HFFc6 (cell line): ENCODE measurements around the gene ASIC2. TPM values are rescaled to one million over a fixed set of nuclear protein-coding genes. Genes with fewer than 3 reads are reported as not detected.
A peak's percentile ranks its signal among the peaks of the same experiment; 100 is the strongest.

Source experiments
- DNase-seq: peaks from one replicate; pipeline ENCODE4 v3.0.0-alpha.2; 2018
- H3K27ac Mint-ChIP-seq: 2 replicates; pipeline ENCODE4 v1.8.0; 2020; ENCODE audit warnings: mild to moderate bottlenecking, mixed read lengths
- H3K27me3 Mint-ChIP-seq: 2 replicates; pipeline ENCODE4 v1.8.0; 2021; ENCODE audit warnings: mild to moderate bottlenecking, moderate library complexity, mixed read lengths; ENCODE audit not compliant: insufficient read depth
- H3K36me3 Mint-ChIP-seq: 2 replicates; pipeline ENCODE4 v1.8.0; 2021; ENCODE audit warnings: low read depth, mixed read lengths
- H3K4me1 Mint-ChIP-seq: 2 replicates; pipeline ENCODE4 v1.8.0; 2020; ENCODE audit warnings: low read depth, mixed read lengths
- H3K4me3 Mint-ChIP-seq: 2 replicates; pipeline ENCODE4 v1.8.0; 2020; ENCODE audit warnings: mild to moderate bottlenecking, moderate library complexity, mixed read lengths
- H3K9me3 Mint-ChIP-seq: 2 replicates; pipeline ENCODE4 v1.8.0; 2020; ENCODE audit warnings: mild to moderate bottlenecking, mixed read lengths
- total RNA-seq, 6 experiments: library from RNA; stranded (reverse); fragmentation: NEBNext Ultra II Directional; extraction: Animal tissue kit (Norgen Biotek cat#: 25700); gene quantifications; 2 replicates in 1 of 6; 3 replicates in 5 of 6; pipeline ENCODE4 v1.2.3, GENCODE V29; 2021
- TF ChIP-seq, protein P1 (sequence below): fragments of 200-600 bp; sonication (generic); IDR thresholded peaks from 2 replicates; pipeline ENCODE4 v1.5.0; 2021; ENCODE audit warnings: antibody characterized with exemption, mild to moderate bottlenecking

The ASIC2 gene
- total RNA-seq, 6 experiments from 2014 or later: not detected

DNA sequence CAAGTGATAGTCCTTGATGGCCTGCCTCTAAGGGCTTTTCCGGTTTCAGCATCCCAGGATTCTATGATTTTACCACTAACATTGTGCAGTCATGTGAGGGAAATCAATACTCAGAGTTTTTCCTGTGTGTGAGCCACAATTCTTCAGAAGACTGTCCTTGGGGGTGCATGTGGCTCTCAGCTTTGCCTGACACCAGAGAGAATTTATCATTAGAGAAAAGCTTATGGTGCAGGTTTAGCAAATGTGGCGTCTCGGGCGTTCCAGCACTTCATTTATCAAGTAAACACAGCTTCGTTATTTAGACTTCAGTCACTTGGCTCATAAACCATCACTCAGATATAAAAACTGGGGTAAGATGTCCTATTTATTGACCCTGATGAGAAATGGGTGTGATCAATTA is 238.7 kb downstream of the ASIC2 start:
- peaks cover 11% of the 10 kb centered on the region for H3K27me3 Mint-ChIP-seq
- H3K27ac Mint-ChIP-seq: no peak overlapping the region

DNA sequence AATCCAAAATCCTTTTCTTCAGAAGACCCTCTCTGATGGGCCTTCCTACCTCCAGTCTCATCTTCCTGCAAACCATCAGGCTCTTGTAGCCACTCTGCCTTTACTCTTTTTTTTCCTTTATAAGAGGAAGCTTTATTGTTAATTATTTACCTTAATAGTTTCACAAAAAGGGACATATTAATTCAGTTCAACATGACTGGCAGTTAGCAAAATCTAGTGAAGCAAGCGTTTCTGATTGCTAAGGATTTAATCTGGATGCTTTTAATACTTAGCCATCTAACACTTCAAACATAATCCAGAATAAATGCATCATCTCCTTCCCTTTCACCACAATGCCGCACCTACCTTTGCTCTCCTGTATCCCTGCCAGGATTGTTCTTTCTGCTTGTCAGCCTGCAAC is 239.4 kb downstream of the ASIC2 start:
- H3K4me1 Mint-ChIP-seq: no peaks in the 10 kb centered on the region
- H3K4me3 Mint-ChIP-seq: no peak overlapping the region
- no peaks in the 10 kb centered on the region; the same call in 1 of the 2 replicates for H3K9me3 Mint-ChIP-seq
- H3K36me3 Mint-ChIP-seq: no peaks in the 10 kb centered on the region
- TF ChIP-seq, protein P1, sequence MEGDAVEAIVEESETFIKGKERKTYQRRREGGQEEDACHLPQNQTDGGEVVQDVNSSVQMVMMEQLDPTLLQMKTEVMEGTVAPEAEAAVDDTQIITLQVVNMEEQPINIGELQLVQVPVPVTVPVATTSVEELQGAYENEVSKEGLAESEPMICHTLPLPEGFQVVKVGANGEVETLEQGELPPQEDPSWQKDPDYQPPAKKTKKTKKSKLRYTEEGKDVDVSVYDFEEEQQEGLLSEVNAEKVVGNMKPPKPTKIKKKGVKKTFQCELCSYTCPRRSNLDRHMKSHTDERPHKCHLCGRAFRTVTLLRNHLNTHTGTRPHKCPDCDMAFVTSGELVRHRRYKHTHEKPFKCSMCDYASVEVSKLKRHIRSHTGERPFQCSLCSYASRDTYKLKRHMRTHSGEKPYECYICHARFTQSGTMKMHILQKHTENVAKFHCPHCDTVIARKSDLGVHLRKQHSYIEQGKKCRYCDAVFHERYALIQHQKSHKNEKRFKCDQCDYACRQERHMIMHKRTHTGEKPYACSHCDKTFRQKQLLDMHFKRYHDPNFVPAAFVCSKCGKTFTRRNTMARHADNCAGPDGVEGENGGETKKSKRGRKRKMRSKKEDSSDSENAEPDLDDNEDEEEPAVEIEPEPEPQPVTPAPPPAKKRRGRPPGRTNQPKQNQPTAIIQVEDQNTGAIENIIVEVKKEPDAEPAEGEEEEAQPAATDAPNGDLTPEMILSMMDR: no peak
- H3K27me3 Mint-ChIP-seq: peaks cover 11% of the 10 kb centered on the region
- no peak for DNase-seq
- no peak overlapping the region for H3K27ac Mint-ChIP-seq

More for the DNA sequence above, 238.7 kb downstream of the ASIC2 start:
- no peak for DNase-seq
- H3K4me3 Mint-ChIP-seq: no peak overlapping the region
- H3K4me1 Mint-ChIP-seq: no peaks in the 10 kb centered on the region
- no peaks in the 10 kb centered on the region for H3K36me3 Mint-ChIP-seq
- no peaks in the 10 kb centered on the region; the same call in 1 of the 2 replicates for H3K9me3 Mint-ChIP-seq
- TF ChIP-seq, protein P1: no peak

DNA sequence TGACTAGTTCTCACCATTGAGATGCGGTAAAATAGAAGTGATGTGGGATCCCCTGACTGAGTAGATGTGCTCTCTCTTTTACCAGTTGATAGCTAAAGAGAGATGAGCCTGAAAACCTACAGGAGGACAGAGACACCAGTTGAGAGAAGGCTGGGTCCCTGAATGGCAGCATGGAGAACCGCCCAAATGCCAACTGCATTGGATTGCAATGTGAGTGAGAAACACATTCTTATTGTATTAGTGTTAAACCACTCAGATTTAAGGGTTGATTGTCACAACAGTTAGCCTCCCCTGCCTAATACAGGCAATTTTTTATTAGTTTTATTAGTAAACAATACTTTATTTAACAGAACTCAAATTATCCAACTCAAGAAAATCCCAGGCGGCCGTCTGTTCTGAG is 240.2 kb downstream of the ASIC2 start:
- Mint-ChIP-seq H3K36me3 (no peaks in the 10 kb centered on the region), H3K4me3 (no peak overlapping the region), H3K27me3 (peaks cover 16% of the 10 kb centered on the region), H3K9me3 (no peaks in the 10 kb centered on the region; the same call in 1 of the 2 replicates), H3K4me1 (no peaks in the 10 kb centered on the region), H3K27ac (no peak overlapping the region)
- no peak for DNase-seq
- TF ChIP-seq, protein P1: no peak

DNA sequence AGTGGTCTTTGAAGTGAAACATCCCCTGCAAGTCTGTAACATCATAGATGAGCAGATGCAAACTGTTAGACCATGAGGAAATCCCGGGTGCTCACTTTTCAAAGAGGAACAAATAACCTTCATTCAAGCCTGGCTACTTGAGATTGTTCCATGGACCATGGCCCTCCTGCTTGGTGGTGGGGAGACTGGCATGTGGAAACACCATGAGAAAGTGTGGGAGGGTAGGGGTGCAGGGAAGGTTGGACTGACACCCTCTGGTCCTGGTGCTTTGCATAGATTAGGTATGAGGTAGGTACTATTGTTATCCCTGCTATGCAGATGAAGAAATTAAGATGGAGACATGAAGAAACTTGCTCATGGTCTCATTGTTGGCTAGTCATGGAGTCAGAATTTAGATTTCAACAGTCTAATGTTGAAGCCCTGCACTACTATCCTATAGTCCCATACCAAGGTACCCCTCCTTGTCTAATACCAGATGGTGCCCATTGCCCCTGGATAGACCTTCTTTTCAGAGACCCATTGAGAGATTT is 242.4 kb downstream of the ASIC2 start:
- no peak overlapping the region for H3K4me3 Mint-ChIP-seq
- no peaks in the 10 kb centered on the region for H3K36me3 Mint-ChIP-seq
- H3K27ac Mint-ChIP-seq: no peak overlapping the region
- H3K9me3 Mint-ChIP-seq: no peaks in the 10 kb centered on the region
- TF ChIP-seq, protein P1: no peak
- no peak for DNase-seq
- peaks cover 21% of the 10 kb centered on the region for H3K27me3 Mint-ChIP-seq
- H3K4me1 Mint-ChIP-seq: no peaks in the 10 kb centered on the region

DNA sequence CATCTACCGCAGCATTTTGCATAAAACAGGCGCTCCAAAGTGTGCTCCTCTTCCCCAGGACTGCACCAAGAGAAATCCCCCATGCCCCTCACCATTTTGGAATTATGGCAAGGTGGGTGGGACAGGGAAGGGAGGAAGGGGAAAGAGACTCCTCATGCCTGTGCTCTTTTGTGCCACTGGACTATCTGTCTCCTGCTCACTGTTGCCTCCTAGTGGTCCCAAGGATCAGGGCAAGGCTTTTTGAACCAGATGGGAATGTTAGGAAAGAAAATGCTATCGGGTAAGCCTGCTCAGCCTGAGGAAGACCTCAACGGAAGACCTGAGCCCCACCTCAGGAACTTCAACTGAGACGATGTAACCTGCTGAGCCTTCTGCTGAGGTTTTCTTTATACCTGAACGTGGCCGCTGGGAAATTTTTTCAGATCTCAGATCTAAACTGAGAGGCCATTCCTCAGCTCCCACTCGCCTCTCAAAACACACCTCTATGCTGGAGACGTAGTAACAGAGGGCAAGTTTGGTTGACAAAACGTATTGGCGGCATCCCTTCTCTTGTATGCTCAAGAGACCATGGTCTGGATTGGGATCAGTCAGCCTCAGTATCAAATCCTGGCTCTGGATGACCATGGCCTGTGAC is 243.2 kb downstream of the ASIC2 start:
- no peak overlapping the region for H3K4me3 Mint-ChIP-seq
- H3K27ac Mint-ChIP-seq: no peak overlapping the region
- no peaks in the 10 kb centered on the region for H3K9me3 Mint-ChIP-seq
- H3K4me1 Mint-ChIP-seq: no peaks in the 10 kb centered on the region
- TF ChIP-seq, protein P1: peak; percentile 90
- DNase-seq: peak; percentile 21
- no peaks in the 10 kb centered on the region for H3K36me3 Mint-ChIP-seq
- peaks cover 16% of the 10 kb centered on the region for H3K27me3 Mint-ChIP-seq
